GM19023 (cell line): ENCODE data around the gene GUCD1.
"Not testable (repeated sequence)": the region's sequence is repeated elsewhere in the genome, so short reads cannot be mapped to it uniquely, and the experiment has no call there.

Source experiments
- ATAC-seq: cut with Tn5 transposase; IDR thresholded peaks from one replicate; pipeline ENCODE4 v1.9.1; 2021; ENCODE audit warnings: mild to moderate bottlenecking, moderate library complexity; ENCODE audit not compliant: unreplicated experiment

The GUCD1 gene

DNA sequence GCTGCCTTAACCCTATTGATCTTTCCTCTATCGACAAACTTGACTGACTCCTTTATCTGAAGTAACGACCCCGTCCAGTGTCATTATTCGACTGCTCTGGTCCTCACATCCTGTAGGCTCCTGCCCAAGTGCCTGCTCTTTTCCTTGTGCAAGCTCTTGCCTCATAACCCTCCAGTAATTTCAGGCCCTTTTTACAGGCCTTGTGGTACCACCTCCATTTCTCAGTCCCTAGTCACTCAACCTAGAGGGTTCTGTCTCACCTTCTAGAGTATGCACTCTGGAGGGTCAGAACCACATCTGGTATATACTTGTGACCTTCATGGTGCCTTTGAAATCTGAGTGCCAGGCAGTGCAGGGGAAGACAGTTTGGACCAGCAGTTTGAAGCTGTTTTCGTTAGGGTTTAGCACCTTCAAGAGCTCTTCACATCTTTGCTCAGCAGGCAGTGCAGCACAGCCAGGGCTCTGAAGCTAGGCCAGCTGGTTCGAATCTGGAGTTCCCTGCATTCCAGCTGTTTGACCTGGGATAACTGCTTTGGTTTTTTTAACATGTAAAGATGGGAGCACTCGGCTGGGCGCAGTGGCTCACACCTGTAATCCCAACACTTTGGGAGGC lies 12.1 kb upstream of the GUCD1 start:
- ATAC-seq: no peak

DNA sequence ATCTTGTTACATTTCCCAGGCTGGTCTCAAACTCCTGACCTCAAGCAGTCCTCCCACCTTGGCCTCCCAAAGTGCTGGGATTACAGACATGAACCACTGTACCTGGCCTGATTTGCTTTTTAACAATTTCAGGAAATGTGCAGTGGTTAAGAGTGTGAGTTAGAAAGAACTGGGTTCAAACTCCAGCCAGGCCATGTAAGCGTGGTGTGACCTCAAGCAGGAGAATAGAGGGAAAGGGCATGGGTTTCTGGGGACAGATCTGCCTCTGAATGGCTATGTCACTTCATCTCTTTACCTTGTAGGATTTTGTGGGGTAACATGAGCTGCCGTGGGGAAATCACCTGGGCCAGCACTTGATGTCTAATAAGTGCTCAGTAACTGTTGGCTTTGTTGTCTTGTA lies 10.1 kb upstream of the GUCD1 start:
- ATAC-seq: no peak

DNA sequence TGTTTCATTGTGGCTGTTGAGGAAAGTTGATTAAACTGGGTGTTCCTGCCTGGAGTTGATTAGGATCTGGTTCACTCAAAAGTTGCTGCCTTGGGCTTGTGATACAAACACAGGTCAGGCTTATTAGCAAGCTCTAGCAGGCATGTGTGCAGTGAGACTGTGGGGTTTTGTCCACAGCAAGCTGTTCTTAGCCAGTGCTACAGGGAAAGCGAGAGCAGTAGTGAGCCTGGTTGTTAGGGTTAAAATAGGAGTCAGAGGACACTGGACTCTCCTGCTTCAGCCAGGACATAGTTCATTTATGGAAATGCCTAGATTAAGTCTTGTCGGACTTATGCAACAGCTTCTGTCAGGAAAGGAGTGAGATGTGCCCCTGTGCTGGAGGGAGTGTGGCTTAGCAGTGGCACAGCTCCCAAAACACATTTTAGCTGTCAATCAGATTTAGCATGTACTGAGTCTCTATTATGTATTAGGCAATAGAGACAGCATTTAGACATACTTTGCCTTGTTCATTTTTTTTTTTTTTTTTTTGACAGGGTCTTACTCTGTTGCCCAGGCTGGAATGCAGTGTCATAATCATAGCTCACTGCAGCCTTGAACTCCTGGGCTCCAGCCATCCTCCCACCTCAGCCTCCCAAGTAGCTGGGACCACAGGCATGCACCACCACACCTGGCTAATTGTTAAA lies 9.6 kb upstream of the GUCD1 start:
- ATAC-seq: no peak

DNA sequence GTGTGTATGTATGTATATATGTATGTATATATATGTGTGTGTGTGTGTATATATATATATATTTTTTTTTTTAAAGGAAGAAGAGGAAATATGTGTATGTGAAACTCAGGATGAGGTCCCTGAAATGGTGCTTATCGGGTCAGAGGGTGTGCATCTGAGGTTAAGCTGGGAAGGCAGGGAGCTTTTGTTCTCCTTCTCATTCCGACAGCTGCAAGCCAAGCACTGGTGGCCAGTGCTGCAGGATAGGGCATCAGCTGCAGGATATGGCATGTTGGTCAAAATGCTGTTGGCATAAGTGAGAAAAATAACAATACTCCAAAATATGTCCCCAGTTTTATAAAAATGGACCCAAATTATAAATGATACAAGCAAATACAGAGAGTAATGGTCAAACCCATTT lies 8.3 kb upstream of the GUCD1 start:
- no peak for ATAC-seq

DNA sequence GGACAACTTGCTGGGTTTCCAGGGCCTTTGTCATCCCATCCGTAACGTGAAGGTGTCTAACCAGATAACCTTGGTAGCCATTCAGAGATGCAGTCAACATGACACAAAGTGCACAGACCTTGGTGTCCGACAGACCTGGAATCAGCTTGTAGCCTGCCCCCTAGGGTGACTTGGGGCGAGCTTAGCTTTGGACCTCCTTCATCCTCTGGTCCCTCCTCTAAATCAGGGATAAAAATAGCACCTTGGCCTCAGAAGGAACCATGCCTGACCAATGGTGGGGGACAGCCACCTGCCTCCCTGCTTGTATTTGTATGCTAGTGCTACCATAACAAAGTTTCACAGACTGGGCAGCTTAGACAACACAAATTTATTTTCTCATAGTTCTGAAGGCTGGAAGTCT lies 4.5 kb upstream of the GUCD1 start:
- no peak for ATAC-seq

DNA sequence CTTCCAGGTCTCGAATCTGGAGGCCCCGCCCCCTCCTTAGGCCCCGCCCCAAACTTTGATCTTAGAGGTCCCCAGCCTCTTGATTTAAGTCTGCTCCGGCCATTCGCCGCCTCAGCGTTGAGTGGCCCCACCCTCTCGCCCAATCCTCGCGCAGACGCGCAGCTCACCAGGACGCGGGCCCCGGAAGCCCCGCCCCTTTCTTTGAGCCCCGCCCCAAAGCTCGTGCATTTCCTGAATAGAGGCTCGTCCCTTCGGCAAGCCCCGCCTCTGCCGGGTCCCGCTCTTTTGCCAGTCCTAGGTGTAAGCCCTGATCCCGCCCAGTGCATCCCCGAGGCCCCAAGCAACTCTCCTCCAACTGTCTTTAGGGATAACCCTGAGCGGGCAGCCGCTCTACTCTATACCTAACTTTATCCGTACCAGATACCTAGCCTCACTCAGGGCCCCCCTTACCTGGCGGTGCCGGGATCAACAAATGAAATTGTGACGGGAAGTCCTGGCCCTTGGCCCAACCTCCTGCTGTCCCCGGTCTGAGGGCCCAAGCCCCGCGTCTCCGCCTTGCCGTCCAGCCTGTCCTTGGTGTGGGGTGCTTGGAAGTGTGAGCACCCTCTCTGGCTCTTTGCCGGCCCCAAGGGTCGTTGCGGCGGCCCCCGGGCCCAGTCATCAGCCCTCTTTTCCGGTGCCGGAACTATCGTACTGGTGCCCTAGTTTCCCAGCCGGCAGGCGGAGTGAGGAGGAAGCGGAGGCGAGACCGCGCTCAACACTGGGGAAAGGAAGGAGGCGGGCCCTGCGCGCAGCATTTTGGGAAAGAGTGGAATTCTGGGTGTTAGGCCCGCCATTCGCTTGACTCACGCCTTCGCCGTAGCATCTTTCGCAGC lies 464 bp upstream of the GUCD1 start, which contains the start of gene SNRPD3:
TSS of gene SNRPD3 (plus strand) at position 835 of the 875 bp plus-strand sequence. CDS start 1,676 bp downstream, outside the sequence.
- ATAC-seq: peak; percentile 72

DNA sequence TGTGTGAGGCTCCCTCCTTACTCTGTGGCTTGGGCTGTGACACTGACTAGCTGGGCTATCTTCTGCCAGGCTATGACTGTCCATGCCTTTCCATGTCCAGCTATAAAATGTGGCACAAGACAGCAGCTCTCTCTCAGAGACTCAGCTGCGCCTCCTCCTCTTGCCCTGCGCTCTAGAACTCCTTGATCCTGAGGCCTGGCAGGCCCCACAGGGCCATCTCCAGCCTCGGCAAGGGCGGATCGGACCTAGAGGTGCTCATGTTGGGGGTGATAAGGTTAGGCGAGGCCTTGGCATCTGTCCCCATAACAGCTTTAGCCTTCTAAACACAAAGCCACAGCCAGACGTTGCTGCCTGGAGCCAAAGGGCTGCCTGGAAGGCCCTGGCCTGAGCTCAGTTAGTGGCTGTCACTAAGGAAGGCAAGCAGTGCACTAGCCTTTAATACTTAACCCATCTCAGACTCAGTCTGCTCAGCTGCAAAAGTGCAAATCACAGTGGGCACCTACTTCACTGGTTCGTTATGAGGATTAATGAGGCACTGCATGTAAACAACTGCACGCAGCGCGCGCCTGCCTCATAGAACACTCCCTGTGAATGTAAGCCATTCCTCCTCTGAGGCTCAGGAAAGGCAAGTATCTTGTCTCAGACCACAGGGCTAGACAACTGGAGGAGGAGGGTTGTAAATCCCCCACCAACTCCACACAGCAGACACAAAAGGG lies 1.2 kb downstream of the GUCD1 start:
- no peak for ATAC-seq

DNA sequence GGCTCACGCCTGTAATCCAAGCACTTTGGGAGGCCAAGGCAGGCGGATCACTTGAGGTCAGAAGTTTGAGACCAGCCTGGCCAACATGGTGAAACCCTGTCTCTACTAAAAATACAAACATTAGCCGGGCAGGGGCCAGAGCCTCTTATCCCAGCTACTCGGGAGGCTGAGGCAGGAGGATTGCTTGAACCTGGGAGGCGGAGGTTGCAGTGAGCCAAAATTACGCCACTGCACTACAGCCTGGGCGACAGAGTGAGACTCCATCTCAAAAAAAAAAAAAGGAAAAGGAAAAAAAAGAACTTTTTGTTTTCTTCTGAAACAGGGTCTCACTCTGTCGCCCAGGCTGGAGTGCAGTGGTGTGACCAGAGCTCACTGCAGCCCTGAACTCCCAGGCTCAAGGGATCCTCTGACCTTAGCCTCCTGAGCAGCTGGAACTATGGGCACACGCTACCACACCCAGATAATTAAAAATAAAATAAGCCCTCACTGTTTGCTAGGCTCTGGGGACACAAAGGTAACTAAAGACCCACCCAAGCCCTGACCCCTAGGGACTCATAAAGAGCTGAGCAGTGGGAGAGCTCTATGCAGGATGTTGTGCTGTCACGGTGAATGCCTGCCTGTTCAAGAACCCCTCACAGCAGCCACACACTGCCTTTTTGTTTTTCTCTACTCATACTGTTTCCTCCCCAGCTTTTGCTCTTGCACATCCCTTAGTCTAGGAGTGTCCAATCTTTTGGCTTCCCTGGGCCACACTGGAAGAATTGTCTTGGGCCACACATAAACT lies 2.2 kb downstream of the GUCD1 start:
- ATAC-seq: not testable (repeated sequence)

DNA sequence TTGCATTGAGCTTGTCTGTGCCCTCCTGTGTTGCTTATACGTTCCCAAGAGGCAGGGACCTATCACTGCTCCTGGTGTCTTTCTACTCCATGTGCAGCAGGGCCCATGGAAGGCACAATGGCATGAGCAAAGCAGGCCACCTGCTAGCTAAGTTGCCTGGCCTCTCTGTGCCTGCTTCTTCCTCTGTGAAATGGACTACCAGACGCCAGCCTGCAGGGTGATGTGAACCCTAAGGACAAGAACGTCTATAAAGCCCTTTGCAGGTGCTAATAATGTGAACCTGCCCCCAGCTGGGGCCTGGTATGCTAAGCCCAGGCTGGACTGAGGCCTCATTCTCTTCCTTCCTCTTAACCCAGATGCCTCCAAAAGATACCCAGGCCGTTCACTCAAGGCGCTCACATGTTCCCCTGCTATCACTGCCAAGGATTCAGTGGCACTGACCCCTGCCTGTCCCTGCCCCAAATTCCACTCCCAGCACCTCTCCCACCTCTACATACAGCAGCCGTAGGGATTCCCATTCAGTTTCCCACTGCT lies 4.0 kb downstream of the GUCD1 start:
- ATAC-seq: no peak

DNA sequence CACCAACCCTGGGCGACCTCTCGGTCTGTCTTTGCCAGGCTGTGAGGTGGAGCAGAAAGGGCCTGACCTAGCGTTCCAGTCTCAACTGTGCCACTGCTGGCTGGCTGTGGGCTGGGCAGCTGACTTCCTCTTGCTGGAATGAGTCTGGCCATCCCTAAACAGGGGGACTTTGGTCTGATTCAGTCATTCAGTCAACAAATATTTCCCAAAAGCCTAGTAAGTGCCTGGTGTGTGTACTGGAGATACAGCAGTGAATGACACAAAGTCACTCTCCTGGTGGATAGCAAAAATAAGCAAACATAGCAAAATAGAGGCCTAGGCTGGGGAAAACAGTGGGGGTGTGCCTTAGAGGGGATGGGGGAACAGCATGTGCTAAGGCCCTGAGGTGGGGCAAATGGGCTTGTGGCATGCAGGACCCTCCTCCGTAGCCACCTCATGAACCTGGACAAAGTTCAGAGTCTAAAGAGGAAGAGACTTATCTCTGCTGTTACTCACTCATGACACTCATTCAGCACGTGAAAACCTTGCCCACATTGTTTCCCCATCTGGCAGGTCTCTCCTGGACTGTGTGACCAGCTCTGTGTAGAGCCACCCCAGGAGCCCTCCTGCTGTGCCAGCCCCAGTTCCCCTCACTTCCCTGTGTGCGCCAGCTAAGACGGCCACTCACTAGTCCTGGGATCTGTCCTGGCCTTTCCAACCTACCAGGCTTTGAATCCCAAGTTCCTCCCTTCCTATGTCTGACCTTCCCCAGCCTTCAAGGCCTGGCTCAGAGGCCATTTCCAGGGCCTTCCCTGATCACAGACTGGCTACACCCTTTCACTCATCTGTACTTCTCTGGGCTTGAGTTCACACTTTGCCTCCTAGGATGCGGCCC lies 4.7 kb downstream of the GUCD1 start:
- ATAC-seq: no peak

DNA sequence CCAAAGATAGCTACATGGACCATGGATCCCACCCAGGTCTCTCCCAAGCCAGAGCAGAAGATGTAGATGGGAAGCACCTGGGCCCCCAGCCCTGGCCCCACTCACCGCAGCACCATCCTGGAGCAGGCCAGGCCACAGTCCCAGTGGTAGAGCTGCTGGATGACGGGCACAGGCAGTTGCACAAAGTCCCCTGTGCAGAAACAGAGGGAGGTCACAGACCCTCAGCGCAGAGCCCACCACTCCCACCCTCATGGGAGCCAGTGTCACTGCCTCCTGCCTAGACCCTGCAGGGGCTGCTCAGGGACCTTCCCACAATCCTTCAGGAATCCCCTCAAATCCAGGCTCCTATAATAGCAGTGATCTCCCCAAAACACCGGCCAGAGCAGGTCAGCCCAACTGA lies 6.1 kb downstream of the GUCD1 start:
- no peak for ATAC-seq

DNA sequence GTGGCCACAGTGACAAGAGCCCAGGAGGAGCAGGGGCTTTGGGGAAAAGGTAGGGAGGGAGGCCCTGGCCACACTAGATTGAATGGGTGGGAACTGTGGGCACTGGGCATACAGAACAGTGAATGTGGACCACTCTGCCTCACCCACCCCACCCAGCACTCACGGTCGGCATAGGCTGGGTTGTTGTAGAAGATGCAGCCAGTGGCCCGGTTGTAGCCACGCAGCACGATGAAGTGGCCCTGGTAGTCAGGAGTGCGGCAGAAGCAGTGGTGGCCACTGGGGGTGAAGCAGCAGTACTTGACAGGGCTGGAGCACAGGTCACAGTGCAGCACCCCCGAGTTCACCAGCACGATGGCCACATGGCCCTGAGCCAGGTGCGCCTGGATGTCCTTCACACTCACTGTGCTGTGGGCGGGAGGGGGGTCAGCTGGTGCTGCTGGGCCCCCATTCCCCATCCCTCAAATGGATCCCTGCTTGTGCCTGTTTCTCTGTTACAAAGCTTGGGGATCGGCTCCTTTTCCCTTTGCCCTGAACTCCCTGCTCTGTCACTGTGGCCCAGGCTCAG lies 11.2 kb downstream of the GUCD1 start:
- no peak for ATAC-seq

DNA sequence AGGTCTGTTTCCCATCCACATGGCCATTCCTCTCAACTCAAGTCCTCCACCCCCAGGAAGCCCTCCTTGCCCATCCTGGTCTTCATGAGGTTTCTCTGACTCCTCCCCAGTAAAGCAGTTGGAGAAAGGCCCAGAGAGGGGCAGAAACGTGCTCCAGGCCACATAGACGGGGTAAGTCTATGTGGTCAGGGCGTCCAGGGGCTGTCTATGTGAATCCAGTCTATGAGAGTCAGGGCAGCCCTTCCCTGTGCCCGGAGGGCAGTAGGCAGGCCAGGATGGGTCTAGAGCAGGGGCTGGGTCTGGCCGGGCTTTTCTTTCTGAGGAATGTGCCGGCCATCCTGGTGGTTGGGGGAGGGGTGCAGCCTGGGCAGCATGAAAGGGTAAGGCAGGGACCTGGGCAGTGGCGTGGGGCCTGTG lies 11.7 kb downstream of the GUCD1 start:
- no peak for ATAC-seq

DNA sequence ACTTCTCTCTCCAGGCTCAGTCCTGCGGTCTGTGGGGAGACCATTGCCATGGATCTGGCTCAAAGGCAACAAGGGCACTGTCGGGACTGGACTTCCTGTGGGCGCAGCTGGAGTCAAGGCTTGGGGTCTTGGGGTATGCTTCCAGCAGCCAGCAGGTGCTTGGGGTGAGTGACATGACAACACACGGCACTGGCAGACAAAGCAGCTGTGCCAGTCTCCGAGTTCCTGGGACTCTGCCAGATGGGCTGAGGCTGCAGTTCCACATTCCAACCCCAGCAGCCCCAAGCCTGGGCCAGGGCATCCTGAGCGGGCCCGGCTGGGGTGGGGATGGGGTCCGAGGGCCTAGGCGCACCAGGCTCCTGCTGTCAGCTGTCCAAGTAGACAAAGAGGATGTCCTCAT lies 12.3 kb downstream of the GUCD1 start:
- no peak for ATAC-seq

DNA sequence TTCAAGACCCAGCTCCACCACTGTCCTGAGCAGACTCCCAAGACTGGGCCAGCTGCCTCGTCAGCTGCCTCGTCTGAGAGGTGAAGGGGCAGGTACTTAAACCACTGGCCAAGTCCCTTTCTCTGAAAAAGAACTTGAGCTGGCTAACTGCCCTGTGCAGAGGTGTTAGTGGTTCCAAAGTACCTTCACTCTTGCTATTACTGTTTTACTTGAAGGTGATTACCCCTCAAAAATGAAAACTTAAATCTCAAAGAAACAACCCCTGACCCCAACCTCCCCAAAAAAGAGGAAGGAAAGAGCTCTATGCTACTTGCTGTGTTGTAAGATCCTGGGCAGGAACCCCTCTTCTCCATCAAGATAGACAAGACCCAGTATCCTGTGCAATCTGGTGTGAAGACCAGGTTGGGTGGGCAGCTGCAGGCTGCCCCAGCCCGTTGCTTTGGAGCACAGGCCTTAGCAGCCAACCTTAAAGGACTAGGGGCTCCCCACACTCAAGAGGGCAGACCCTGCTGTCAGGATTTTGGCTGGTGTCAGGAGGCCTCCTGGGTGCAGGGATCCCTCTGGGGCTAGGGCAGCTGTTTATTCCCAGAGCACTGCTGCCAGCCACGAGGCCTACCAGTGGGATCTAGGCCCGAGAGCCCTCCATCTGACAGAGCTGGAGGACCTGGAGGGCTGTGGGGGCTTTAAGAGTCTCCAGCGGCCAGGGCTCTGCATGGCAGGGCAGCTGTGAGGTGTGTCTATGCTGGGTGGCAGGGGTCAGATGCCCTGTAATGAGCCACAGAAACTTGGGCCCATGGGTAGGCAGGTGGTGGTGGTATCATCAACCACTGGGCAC lies 13.0 kb downstream of the GUCD1 start:
- ATAC-seq: no peak

DNA sequence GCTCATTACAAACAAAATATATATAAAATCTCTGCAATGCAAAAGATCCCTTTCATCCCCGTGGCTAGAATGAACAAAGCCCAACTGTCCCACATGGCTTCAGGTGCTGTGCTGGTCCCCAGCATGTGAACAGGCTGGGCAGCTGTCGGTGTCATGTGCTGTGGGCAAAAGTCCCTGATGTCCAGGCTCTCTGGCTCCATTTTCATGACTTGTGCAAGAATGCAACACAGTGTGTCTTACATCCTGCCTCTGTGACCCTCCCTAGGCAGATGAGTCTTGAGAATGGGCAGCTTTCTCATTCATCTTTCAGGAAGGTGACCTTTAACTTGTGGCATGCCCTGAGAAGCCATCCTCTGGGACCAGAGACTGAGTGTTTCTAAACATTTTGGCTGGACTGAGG lies 14.5 kb downstream of the GUCD1 start:
- no peak for ATAC-seq

DNA sequence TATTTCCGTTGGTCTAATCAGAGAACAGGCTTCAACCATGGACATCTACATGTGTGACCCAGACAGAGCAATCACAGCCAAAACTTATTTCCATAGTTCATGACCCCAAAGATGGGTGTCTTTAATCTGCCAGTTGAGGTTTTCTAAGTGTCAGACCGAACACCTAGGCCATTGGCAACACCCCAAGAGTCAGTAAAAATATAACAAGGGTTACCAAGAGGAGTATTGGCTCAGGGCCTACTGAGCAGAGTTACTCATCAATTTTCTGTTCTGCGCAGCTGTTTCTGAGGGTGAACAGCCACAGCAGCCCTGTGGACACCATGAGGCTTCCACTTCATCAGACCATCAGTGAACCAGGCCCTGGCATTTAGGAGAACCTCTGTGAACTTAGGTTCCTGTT lies 18.8 kb downstream of the GUCD1 start:
- no peak for ATAC-seq

DNA sequence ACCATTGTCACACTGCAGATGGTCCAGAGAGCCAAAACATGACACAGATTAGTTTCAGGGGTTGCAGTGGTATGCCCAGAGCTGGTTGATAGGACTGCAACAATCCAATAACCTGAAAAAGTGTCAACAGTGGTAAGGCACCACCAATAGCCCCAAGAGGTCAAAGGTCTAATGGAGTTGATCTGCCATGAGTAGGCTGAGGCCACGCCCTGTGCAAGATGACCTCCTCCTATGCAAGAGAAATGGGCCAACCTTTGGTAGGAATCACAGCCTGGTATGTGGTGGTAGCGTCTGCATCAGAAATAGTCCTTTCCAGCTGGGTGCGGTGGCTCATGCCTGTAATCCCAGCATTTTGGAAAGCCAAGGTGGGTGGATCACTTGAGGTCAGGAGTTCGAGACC lies 19.6 kb downstream of the GUCD1 start:
- no peak for ATAC-seq
